Parathyroid adenoma (tissue), 2 donors: Measurements from ENCODE around the gene ISX.

ENCODE experiments used
- H2AFZ ChIP-seq: fragments of 300-600 bp; sonication (generic); one replicate; pipeline ENCODE4 v1.7.0; 2017; ENCODE audit warnings: antibody characterized with exemption, mild to moderate bottlenecking
- H3K27ac ChIP-seq: fragments of 300-600 bp; sonication (generic); one replicate; pipeline ENCODE4 v1.7.0; 2017
- H3K27me3 ChIP-seq: fragments of 300-600 bp; sonication (generic); one replicate; pipeline ENCODE4 v1.7.0; 2017; ENCODE audit warnings: low read length; ENCODE audit not compliant: control insufficient read depth, insufficient read depth
- H3K36me3 ChIP-seq: fragments of 300-600 bp; sonication (generic); one replicate; pipeline ENCODE4 v1.7.0; 2017; ENCODE audit warnings: low read length; ENCODE audit not compliant: control insufficient read depth, insufficient read depth
- H3K4me1 ChIP-seq: fragments of 300-600 bp; sonication (generic); one replicate; pipeline ENCODE4 v1.7.0; 2017; ENCODE audit warnings: control low read depth
- H3K4me2 ChIP-seq: fragments of 300-600 bp; sonication (generic); one replicate; pipeline ENCODE4 v1.7.0; 2017; ENCODE audit warnings: low read length
- H3K4me3 ChIP-seq: fragments of 300-600 bp; sonication (generic); one replicate; pipeline ENCODE4 v1.7.0; 2017; ENCODE audit warnings: low read depth, low read length
- H3K79me2 ChIP-seq: fragments of 300-600 bp; sonication (generic); one replicate; pipeline ENCODE4 v1.7.0; 2017; ENCODE audit warnings: control low read depth
- H3K9ac ChIP-seq: fragments of 300-600 bp; sonication (generic); one replicate; pipeline ENCODE4 v1.7.0; 2017; ENCODE audit warnings: mild to moderate bottlenecking
- H3K9me3 ChIP-seq: fragments of 300-600 bp; sonication (generic); one replicate; pipeline ENCODE4 v1.7.0; 2017; ENCODE audit warnings: low read length; ENCODE audit not compliant: control insufficient read depth
- TF ChIP-seq, protein P1 (sequence below): fragments of 300-600 bp; sonication (generic); IDR thresholded peaks from one replicate; pipeline ENCODE4 v1.7.0; 2017; ENCODE audit warnings: antibody characterized with exemption, mild to moderate bottlenecking
- donor health status: primary hyperparathyroidism.

ISX gene

DNA sequence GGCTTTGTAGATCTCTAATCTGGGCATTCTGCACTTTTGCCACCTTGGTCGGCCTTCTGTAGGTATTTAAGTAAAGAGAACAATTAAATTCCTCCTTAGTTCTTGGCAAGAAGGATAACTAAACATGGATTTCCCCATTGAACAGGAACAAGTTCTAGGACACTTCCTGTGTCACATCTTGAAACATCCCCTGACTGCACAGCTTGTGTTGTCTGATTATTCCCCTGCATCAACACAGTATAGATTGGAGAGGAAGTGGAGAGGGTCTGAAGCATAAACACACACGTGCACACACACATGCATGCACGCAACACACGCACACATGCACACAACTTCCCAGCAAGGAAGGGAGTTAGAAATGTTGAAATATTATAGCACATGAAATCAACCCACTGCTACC is 8.6 kb downstream of the ISX start:
- Histone ChIP-seq H3K4me2 (no peak overlapping the region), H3K4me1 (no peaks in the 10 kb centered on the region), H2AFZ (no peak overlapping the region), H3K79me2 (no peaks in the 10 kb centered on the region), H3K4me3 (no peak overlapping the region), H3K27ac (no peak overlapping the region), H3K36me3 (no peaks in the 10 kb centered on the region), H3K9ac (no peak overlapping the region), H3K27me3 (no peaks in the 10 kb centered on the region), H3K9me3 (no peaks in the 10 kb centered on the region)
- TF ChIP-seq, protein P1, sequence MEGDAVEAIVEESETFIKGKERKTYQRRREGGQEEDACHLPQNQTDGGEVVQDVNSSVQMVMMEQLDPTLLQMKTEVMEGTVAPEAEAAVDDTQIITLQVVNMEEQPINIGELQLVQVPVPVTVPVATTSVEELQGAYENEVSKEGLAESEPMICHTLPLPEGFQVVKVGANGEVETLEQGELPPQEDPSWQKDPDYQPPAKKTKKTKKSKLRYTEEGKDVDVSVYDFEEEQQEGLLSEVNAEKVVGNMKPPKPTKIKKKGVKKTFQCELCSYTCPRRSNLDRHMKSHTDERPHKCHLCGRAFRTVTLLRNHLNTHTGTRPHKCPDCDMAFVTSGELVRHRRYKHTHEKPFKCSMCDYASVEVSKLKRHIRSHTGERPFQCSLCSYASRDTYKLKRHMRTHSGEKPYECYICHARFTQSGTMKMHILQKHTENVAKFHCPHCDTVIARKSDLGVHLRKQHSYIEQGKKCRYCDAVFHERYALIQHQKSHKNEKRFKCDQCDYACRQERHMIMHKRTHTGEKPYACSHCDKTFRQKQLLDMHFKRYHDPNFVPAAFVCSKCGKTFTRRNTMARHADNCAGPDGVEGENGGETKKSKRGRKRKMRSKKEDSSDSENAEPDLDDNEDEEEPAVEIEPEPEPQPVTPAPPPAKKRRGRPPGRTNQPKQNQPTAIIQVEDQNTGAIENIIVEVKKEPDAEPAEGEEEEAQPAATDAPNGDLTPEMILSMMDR, result no peak

- H3K27me3 ChIP-seq, result no peaks in the 10 kb centered on the region
- H3K4me1 ChIP-seq, result no peaks in the 10 kb centered on the region
- TF ChIP-seq, protein P1, result no peak
- no peak overlapping the region for H3K4me2 ChIP-seq
- no peak overlapping the region for H3K9ac ChIP-seq
- H3K4me3 ChIP-seq, result no peak overlapping the region
- H3K79me2 ChIP-seq, result no peaks in the 10 kb centered on the region
- H3K9me3 ChIP-seq, result no peaks in the 10 kb centered on the region
- H3K27ac ChIP-seq, result no peak overlapping the region
- no peaks in the 10 kb centered on the region for H3K36me3 ChIP-seq
- no peak overlapping the region for H2AFZ ChIP-seq
These were observed 10.7 kb downstream of the ISX start for GRCh38 chr22:35076630-35077029.

GRCh38 chr22:35085621-35086020 is 19.7 kb downstream of the ISX start:
- no peaks in the 10 kb centered on the region for H3K36me3 ChIP-seq
- no peak overlapping the region for H3K9ac ChIP-seq
- TF ChIP-seq, protein P1, result no peak
- H3K4me1 ChIP-seq, result no peaks in the 10 kb centered on the region
- no peaks in the 10 kb centered on the region for H3K79me2 ChIP-seq
- H3K27ac ChIP-seq, result no peak overlapping the region
- no peaks in the 10 kb centered on the region for H3K9me3 ChIP-seq
- H3K27me3 ChIP-seq, result no peaks in the 10 kb centered on the region
- no peak overlapping the region for H3K4me3 ChIP-seq
- no peak overlapping the region for H3K4me2 ChIP-seq
- H2AFZ ChIP-seq, result no peak overlapping the region

DNA sequence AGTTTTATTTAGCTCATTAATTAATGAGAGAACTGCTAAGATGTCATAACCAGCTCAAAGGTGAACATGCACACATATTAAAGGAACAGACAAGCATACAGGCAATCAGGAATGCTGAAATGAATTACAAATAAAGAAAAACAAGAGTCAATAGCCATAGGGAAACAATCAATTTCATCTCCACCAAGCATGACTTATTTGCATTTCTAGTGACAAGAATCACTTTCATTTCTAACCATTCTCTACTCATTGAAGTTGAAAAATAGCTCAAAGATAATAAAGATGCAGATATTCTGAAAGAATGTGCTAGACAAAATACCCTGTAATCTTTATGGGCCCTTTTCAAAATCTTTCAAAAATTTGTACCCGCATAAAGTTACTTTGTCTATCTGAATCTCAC is 23.2 kb downstream of the ISX start:
- Histone ChIP-seq H3K79me2 (no peaks in the 10 kb centered on the region), H3K27ac (no peak overlapping the region), H3K36me3 (no peaks in the 10 kb centered on the region), H3K4me3 (no peak overlapping the region), H3K4me2 (no peak overlapping the region), H3K9me3 (no peaks in the 10 kb centered on the region), H3K4me1 (no peaks in the 10 kb centered on the region), H3K9ac (no peak overlapping the region), H3K27me3 (no peaks in the 10 kb centered on the region), H2AFZ (no peak overlapping the region)
- TF ChIP-seq, protein P1, result no peak

- Histone ChIP-seq H3K27me3 (no peaks in the 10 kb centered on the region), H3K4me1 (no peaks in the 10 kb centered on the region), H3K4me3 (no peak overlapping the region), H3K9me3 (no peaks in the 10 kb centered on the region), H3K27ac (no peak overlapping the region), H3K4me2 (no peak overlapping the region), H3K79me2 (no peaks in the 10 kb centered on the region), H3K9ac (no peak overlapping the region), H3K36me3 (no peaks in the 10 kb centered on the region), H2AFZ (no peak overlapping the region)
- TF ChIP-seq, protein P1, result no peak
These were observed 26.4 kb downstream of the ISX start for GRCh38 chr22:35092406-35092805.
